GM18507 (cell line): Measurements from ENCODE around the gene LST1.

Source experiments
- DNase-seq: peaks from one replicate; pipeline ENCODE4 v3.0.0; 2011; ENCODE audit warnings: low read depth; ENCODE audit not compliant: insufficient read length; ENCODE audit errors: extremely low spot score
- FAIRE-seq: peaks from 2 replicates; lab custom pipeline; 2011; peaks lifted over from hg19 to GRCh38; lab: Jason Lieb, UNC

Gene LST1

DNA sequence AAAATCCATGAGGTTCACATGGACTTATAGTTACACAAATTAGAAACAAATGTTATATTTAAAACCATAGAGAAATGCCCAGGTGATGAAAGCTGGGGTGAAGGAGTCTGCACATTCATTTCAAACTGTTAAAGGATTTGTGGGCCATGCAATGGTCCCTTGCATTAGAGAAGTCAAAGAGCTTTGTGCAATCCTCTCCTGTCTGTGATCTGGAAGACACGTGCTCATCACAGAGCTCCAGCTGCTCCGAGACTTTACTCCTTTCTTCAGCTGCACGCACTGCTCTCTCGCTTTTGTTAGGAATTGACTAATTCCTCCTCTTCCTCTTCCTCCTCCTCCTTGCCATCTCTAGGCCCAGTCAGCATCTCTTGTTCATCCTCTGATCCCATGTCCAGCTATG lies 24.9 kb downstream of the LST1 start:
- DNase-seq, result no peak
- no peak for FAIRE-seq

DNA sequence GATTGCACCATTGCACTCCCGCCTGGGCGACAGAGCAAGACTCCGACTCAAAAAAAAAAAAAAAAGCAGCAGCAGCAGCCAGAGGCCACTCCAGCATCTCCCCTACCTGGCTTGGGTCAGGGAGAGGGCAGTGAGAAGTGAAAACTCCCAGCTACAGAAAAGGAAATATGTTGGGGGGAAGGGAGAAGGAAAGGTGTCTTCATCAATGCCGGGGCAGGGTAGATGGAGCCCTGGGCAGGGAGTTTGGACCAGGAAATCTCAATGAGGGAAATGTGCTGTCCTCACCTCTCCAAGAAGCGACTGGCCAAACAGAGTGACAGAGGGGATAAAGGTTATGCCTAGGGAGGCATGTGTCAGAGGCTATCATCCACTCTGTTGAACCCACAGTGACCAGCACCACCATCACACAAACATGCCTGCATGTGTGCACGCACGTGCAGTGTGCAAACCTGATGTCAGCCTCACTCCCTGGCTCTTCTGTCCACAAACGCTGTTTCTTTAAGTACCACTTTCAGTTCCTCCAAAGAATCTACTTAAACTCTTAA lies 28.1 kb downstream of the LST1 start:
- DNase-seq (peak; percentile 43), FAIRE-seq (peak; percentile 78)

GRCh38 chr6:31614684-31615578 lies 28.9 kb downstream of the LST1 start, which contains the start of gene AIF1:
Gene AIF1, plus strand, starts transcription at chr6:31615234. Its CDS starts 96 bp downstream, at chr6:31615330.
- FAIRE-seq, result no peak

GRCh38 chr6:31615748-31616147 lies 29.7 kb downstream of the LST1 start:
- DNase-seq, result no peak
- no peak for FAIRE-seq

More at GRCh38 chr6:31614684-31615578, 28.9 kb downstream of the LST1 start, which contains the start of gene AIF1:
- no peak for DNase-seq

DNA sequence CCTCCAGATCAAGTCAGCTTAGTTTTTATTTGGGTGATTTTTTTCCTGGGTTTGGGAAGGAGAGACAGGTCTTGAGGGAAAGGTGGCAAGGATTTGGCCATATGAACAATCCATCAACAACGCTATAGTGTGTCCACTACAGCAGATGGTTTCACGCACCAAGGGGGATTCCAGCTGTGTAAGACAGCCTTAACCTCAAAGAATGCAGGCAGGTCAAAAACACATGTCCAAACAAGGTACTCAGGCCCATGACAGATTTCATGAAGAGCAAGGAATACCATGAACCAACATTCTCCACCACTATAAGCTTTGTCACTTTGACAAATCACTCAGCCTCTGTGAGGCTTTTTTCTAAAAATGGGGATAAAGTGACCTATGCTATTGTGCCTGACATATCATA lies 30.9 kb downstream of the LST1 start:
- FAIRE-seq, result no peak

GRCh38 chr6:31619805-31620585 lies 33.9 kb downstream of the LST1 start:
- DNase-seq (peak; percentile 74), FAIRE-seq (peak; percentile 98)

More for the DNA sequence above, 30.9 kb downstream of the LST1 start:
- no peak for DNase-seq

DNA sequence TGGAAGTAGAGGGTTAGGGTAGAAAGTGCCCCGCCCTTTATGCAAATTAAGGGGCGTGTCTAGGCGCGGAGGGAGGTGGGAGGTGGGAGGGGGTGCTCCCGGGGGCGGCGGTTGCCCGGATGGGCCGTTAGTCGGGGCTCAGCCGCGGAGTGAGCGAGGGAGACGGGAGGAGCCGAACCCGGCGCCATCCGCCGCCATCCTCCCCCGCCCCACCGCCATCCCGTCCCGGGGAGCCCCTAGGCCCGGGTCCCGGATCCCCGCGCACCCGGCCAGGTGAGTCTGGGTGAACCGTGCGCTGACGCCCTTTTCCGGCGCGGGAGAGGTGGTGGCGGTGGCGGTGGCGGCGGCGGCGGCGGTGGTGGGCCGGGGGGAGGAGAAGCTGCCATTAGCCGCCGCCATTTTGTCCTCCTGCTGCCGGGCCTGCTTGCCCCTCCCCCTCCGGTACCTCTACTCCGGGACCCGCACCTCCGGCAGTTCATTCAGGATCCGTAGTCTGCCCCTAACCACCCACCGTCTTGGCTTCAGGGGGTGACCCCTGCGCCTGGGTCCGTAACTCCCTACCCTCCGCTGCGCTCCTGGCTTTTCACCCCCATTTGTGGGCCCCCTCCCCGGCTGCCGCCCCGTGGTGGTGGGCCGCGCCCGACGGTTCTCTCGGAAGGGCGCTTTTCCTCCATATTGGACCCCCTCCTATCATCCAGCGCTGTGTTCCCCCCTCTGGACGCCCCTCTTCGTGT lies 34.7 kb downstream of the LST1 start, which contains the start of gene PRRC2A:
Gene PRRC2A, plus strand, starts transcription at position 130 of the 734 bp plus-strand sequence. CDS start 2,075 bp downstream, outside the sequence.
- FAIRE-seq (no peak), DNase-seq (peak; percentile 91)

GRCh38 chr6:31621320-31621939 lies 35.4 kb downstream of the LST1 start:
- no peak for DNase-seq
- FAIRE-seq, result no peak

DNA sequence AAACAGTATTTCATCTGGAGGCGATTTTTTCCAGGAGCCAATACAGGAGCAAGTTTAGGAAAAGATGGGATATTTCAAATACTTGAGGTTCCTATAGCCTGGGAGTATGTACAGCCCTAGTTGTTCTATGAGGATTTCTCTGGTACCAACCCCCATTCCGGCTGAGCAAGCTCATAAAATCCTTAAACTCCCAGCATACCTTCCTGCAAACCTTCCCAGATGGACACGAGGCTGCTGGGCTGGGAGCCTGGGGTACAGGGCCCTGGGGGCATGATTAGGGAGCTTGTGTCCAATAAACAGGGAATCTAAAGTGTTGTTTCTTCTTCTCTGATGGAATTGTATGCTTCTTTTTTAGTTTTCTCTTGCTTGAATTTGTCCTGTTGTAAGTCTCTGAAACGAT lies 35.9 kb downstream of the LST1 start:
- FAIRE-seq (no peak), DNase-seq (no peak)

DNA sequence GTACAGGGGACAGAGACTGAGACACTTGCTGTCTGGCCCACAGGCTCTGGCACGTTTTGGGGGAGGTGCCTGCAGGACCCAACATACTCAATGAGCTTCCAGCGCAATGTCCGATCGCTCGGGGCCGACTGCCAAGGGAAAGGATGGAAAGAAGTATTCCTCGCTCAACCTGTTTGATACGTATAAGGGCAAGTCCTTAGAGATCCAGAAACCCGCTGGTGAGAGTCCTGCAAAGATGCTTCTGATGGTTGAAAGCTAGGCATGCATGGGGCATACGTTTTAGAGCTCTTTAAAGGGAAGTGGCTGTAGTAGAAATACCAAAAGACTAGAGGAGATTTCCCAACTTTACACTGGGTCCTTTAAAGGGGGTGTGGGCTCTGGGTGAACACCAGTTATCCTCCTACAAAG lies 36.6 kb downstream of the LST1 start:
- DNase-seq (no peak), FAIRE-seq (no peak)

GRCh38 chr6:31624070-31624469 lies 38.0 kb downstream of the LST1 start:
- FAIRE-seq (no peak), DNase-seq (no peak)

DNA sequence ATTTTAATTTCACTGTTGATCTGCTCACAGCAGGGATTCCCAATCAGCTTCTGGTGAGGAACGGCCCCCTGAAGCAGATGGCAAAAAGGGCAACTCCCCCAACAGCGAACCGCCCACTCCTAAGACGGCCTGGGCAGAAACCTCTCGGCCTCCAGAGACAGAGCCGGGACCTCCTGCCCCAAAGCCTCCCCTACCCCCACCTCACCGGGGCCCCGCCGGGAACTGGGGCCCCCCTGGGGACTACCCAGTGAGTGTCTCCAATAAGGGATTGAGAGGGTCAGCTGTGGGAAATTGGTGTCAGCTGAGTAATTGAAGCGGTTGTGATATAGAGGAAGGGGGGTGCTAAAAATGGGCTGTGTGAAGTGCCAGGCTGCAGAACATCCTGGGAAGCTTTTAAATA lies 40.9 kb downstream of the LST1 start:
- DNase-seq (no peak), FAIRE-seq (no peak)

DNA sequence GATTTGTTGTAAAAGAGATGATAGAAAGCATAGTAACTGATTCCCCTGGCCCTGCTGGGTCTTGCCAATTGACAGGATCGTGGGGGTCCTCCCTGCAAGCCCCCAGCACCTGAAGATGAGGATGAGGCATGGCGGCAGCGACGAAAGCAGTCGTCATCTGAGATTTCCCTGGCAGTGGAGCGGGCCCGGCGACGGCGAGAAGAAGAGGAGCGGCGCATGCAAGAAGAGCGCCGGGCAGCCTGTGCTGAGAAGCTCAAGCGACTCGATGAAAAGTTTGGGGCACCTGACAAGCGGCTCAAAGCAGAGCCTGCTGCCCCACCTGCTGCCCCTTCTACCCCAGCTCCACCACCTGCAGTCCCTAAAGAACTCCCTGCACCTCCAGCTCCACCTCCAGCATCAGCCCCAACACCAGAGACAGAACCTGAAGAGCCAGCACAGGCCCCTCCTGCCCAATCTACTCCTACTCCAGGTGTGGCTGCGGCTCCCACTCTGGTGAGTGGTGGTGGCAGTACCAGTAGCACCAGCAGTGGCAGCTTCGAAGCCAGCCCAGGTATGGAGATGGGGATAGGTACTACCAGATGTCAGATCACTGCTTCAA lies 41.7 kb downstream of the LST1 start:
- no peak for FAIRE-seq
- DNase-seq, result no peak

DNA sequence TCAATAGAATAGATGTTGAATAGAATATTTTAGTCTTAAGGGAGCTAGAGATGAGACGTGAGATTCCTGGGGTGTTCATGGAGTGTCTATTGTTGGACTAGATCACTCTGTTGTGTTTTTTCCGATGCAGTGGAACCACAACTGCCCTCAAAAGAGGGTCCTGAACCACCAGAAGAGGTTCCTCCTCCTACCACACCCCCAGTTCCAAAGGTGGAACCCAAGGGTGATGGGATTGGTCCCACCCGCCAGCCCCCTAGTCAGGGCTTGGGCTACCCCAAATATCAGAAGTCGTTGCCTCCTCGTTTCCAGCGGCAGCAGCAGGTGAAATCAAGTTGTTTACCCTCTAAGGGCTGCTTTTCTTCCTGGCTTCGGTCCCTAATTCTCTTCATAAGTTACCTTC lies 42.9 kb downstream of the LST1 start:
- DNase-seq (no peak), FAIRE-seq (no peak)

DNA sequence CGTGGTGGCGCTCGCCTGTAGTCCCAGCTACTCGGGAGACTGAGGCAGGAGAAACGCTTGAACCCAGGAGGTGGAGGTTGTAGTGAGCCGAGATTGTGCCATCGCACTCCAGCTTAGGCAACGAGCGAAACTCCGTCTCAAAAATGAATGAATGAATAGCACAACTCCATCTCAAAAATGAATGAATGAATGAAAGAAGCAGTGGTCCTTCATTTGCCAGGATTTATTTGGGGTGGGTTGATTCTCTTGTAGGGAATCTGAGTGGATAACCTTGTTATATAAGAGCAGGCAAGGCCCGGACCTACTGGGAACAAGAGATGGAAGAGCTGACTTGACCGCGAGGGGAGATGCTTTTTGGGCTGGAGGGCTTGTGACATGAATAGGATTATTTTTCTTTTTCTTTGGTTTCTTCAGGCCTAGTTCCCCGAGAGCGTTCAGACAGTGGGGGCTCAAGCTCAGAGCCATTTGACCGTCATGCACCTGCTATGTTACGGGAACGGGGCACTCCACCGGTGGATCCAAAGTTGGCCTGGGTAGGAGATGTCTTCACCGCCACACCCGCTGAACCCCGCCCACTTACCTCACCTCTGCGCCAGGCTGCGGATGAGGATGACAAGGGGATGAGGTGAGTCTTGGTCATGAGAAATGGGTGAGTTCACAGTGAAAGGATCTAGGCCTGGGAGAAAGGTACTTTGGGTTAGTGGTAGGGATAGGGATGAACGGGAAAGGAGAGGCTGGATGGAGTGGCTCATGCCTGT lies 44.3 kb downstream of the LST1 start:
- DNase-seq, result no peak

GRCh38 chr6:31631209-31631608 lies 45.1 kb downstream of the LST1 start:
- no peak for FAIRE-seq

More for the DNA sequence above, 44.3 kb downstream of the LST1 start:
- no peak for FAIRE-seq

DNA sequence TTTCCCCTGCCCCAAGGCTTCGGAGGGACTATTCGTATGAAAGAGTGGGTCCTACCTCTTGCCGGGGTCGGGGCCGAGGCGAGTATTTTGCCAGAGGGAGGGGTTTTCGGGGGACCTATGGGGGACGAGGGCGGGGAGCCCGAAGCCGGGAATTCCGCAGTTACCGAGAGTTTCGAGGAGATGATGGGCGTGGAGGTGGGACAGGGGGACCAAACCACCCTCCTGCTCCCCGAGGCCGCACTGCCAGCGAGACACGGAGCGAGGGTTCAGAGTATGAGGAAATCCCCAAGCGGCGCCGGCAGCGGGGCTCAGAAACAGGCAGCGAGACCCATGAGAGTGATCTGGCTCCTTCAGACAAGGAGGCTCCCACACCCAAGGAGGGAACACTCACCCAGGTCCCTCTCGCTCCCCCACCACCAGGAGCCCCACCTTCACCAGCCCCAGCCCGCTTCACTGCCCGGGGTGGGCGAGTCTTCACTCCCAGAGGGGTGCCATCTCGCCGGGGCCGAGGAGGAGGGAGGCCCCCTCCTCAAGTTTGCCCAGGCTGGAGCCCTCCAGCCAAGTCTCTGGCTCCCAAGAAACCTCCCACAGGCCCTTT lies 45.7 kb downstream of the LST1 start:
- DNase-seq (no peak), FAIRE-seq (no peak)

More at GRCh38 chr6:31631209-31631608, 45.1 kb downstream of the LST1 start:
- no peak for DNase-seq
